Naive B cell (primary cell): Measurements from ENCODE around the gene PITX3. TPM values are rescaled to one million over a fixed set of nuclear protein-coding genes. Genes with fewer than 3 reads are reported as not detected.

Source experiments
- ATAC-seq, 2 donors: fragments of 150-1000 bp; cut with Tn5 transposase; 2 replicates each; pipeline ENCODE4 v1.10.0; 2021; ENCODE audit warnings: low read depth in 2 of 2, mild to moderate bottlenecking in 2 of 2, moderate library complexity in 2 of 2
- DNase-seq: peaks from one replicate; pipeline ENCODE4 v3.0.0; 2022
- H3K27ac Mint-ChIP-seq, 6 donors: one replicate each; pipeline ENCODE4 v1.8.0; 2020 to 2022; ENCODE audit warnings: mild to moderate bottlenecking in 6 of 6, mixed read lengths in 6 of 6, moderate library complexity in 5 of 6, inconsistent platforms in 2 of 6
- H3K27me3 Mint-ChIP-seq, 3 donors: one replicate each; pipeline ENCODE4 v1.8.0; 2021 to 2022; ENCODE audit warnings: mixed read lengths in 3 of 3, mild to moderate bottlenecking in 1 of 3
- H3K36me3 Mint-ChIP-seq, 2 donors: one replicate each; pipeline ENCODE4 v1.8.0; 2020 to 2022; ENCODE audit warnings: mixed read lengths in 2 of 2, inconsistent platforms in 1 of 2, mild to moderate bottlenecking in 1 of 2
- H3K4me1 Mint-ChIP-seq, 3 donors: one replicate each; pipeline ENCODE4 v1.8.0; 2020 to 2022; ENCODE audit warnings: mixed read lengths in 3 of 3, inconsistent platforms in 1 of 3, mild to moderate bottlenecking in 1 of 3, moderate library complexity in 1 of 3
- H3K4me3 Mint-ChIP-seq, 8 donors: one replicate each; pipeline ENCODE4 v1.8.0; 2020 to 2022; ENCODE audit warnings: mild to moderate bottlenecking in 8 of 8, mixed read lengths in 8 of 8, moderate library complexity in 8 of 8, inconsistent platforms in 2 of 8
- H3K9me3 Mint-ChIP-seq, 7 donors: one replicate each; pipeline ENCODE4 v1.8.0; 2020 to 2022; ENCODE audit warnings: mixed read lengths in 7 of 7, mild to moderate bottlenecking in 5 of 7, inconsistent platforms in 2 of 7, moderate library complexity in 1 of 7
- polyA plus RNA-seq, 6 donors: library from polyadenylated mRNA; unstranded; fragments of 300-500 nt; fragmentation: Illumina TruSeq; gene quantifications; one replicate each; pipeline ENCODE4 v1.2.3, GENCODE V29; 2021; ENCODE audit warnings: low read depth in 6 of 6

The PITX3 gene
- polyA plus RNA-seq: not detected

DNA sequence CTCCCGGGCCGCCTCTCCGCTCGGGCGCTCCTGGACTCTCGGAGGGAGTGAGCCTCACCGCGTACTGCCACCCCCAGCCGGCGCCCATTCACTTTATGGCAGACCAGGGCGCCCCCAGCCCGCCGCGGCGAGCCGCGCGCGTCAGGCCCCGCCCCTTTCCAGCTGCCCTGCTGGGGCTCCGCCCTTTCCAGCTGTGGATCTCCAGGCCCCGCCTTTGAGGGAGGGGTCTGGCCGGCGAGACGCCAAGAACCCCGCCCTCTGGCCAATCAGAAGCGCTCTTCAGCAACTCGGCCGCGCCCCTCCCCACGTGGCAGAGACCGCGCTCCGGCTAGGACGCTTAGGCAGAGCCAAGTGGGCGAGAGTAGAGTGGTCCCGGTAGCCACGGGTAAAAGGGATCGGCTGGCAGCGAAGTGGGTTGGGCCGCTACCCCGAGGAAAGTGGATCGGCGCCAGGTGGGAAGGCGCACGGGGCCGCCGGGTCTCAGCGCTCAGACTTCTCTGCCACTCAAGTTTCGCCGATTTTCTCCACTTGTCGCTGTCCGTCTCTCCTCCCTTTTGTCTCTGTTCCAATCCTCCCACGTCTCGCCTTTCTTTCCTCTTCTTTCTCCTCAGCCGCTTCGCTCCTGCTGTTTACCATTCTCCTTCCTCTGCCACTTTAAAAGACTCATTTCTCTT is at the start of gene PITX3:
Gene PITX3, minus strand, starts transcription at position 69 of the 674 bp plus-strand sequence. CDS start 9,432 bp downstream, outside the sequence.
- Mint-ChIP-seq H3K27ac (peak within 1 kb of the TSS in 4 of 6 donors; percentile 43 to 80 (median 68)), H3K36me3 (peaks cover 0 to 14% of the 10 kb centered on the region in 2 donors)

DNA sequence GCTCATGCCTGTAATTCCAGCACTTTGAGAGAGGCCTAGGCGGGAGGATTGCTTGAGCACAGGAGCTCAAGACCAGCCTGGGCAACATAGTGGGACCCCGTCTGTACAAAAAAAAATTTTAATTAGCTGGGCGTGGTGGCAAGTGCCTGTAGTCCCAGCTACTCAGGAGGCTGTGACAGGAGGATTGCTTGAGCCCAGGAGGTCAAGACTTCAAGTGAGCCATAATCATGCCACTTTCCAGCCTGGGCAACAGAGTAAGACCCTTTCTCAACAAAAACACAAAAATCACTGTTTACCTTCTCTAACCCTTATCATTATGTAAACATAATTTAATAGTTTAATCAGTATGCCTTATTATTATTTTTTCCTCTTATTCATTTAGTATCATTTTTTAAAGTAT is 48.5 kb upstream of the PITX3 start:
- peak overlapping the region in 1 of 8 donors; percentile 5 for H3K4me3 Mint-ChIP-seq
- H3K4me1 Mint-ChIP-seq: peaks cover 11 to 20% (median 12%) of the 10 kb centered on the region in 3 donors
- no peaks in the 10 kb centered on the region for H3K27me3 Mint-ChIP-seq
- no peaks in the 10 kb centered on the region for H3K9me3 Mint-ChIP-seq
- H3K27ac Mint-ChIP-seq: no peak overlapping the region
- DNase-seq (no peak), ATAC-seq (no peak)
- H3K36me3 Mint-ChIP-seq: no peaks in the 10 kb centered on the region

More for the DNA sequence above, at the start of gene PITX3:
- ATAC-seq (peak; percentile 36), DNase-seq (peak; percentile 78)
- H3K4me3 Mint-ChIP-seq: peak within 1 kb of the TSS; percentile 74 to 92 (median 87)
- H3K9me3 Mint-ChIP-seq: peaks cover 0 to 3% (median 0%) of the 10 kb centered on the region in 7 donors
- peaks cover 32 to 37% (median 35%) of the 10 kb centered on the region in 3 donors for H3K4me1 Mint-ChIP-seq
- H3K27me3 Mint-ChIP-seq: peaks cover 41 to 56% (median 45%) of the 10 kb centered on the region in 3 donors

DNA sequence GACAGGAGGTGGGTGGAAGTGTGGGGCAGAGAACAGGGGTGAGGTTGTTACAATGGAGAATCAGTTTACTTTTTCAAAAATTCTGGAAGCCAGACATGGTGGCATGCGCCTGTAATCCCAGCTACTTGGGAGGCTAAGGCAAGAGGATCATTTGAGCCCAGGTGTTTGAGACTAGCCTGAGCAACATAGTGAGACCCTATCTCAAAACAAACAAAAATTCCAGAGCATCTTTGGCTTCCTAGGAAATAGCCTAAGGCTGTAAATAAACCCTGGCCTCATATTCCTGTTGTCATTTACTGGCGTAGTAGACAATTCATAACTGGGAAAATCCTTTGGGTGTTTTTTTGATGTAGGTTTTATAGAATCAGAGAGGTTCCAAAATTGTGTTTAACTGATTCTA is 48.0 kb upstream of the PITX3 start:
- Mint-ChIP-seq H3K27me3 (no peaks in the 10 kb centered on the region), H3K4me3 (peak overlapping the region in 1 of 8 donors; percentile 5), H3K4me1 (peaks cover 11 to 20% (median 12%) of the 10 kb centered on the region in 3 donors), H3K9me3 (no peaks in the 10 kb centered on the region), H3K27ac (no peak overlapping the region), H3K36me3 (no peaks in the 10 kb centered on the region)
- no peak for ATAC-seq
- DNase-seq: no peak

DNA sequence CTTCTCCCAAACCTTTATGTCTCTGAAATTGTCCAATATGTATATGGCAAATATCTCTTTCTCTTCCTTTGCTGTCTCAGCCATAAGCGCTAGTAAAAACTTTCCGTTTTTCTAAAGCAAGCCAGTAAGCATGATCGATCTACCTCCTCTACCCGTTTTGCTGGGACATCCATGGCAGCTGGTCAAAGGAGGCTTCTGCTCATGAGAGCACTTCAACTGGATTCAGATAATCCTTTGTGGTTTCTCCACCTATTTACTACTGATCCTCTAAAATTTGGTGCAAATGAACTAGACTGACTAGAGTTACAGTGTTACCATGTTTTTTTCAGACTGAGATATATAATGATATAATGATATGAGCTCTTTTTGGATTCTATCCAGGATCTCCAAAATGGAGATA is 46.7 kb upstream of the PITX3 start:
- Mint-ChIP-seq H3K27ac (no peak overlapping the region), H3K36me3 (no peaks in the 10 kb centered on the region), H3K4me1 (peaks cover 16 to 27% (median 18%) of the 10 kb centered on the region in 3 donors)

DNA sequence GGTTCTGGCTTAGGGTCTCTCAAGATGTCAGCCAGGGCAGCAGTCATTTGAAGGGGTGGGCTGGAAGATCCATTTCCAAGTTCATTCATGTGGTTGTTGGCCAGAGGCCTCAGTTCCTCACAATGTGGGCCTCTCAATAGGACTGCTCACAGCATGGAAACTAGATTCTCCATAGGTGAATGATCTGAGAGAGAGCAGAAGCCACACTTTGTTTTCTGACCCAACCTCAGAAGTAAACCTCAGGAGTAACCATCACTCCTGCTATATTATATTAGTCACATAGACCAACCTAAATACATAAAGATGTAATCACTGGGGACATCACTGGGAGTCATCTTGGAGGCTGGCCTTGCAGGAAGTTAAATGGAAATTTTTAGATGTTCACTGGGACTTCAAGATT is 46.2 kb upstream of the PITX3 start:
- no peaks in the 10 kb centered on the region for H3K27me3 Mint-ChIP-seq
- DNase-seq (no peak), ATAC-seq (no peak)
- H3K4me1 Mint-ChIP-seq: peaks cover 18 to 27% (median 18%) of the 10 kb centered on the region in 3 donors
- no peak overlapping the region for H3K4me3 Mint-ChIP-seq
- H3K36me3 Mint-ChIP-seq: no peaks in the 10 kb centered on the region
- peak overlapping the region in 1 of 6 donors; percentile 20 for H3K27ac Mint-ChIP-seq
- H3K9me3 Mint-ChIP-seq: no peaks in the 10 kb centered on the region

More for the DNA sequence above, 46.7 kb upstream of the PITX3 start:
- DNase-seq (no peak), ATAC-seq (no peak)
- Mint-ChIP-seq H3K27me3 (no peaks in the 10 kb centered on the region), H3K9me3 (no peaks in the 10 kb centered on the region), H3K4me3 (no peak overlapping the region)

DNA sequence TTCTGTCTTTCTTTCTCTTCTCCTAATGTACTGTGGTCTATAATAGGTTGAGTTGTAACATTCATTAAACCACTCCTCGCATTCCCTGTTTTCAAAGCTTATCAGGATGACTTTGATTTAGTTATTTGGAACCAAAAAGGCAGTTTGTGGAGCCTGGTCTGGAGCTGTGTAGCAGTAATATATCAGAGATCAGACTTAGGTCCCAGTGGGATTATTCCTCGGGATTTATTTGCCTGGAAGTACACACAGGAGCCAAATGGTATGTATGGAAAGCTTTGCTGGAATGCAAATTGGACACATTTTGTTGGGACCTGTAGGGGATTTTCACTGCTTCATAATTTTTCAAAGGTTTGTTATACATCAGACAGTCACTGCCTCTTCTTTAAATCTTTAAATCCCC is 44.9 kb upstream of the PITX3 start:
- no peak for DNase-seq
- no peak for ATAC-seq
- no peak overlapping the region for H3K4me3 Mint-ChIP-seq
- H3K27ac Mint-ChIP-seq: no peak overlapping the region
- no peaks in the 10 kb centered on the region for H3K9me3 Mint-ChIP-seq
- H3K4me1 Mint-ChIP-seq: peaks cover 18 to 26% (median 18%) of the 10 kb centered on the region in 3 donors
- no peaks in the 10 kb centered on the region for H3K27me3 Mint-ChIP-seq
- H3K36me3 Mint-ChIP-seq: no peaks in the 10 kb centered on the region

- Mint-ChIP-seq H3K27ac (no peak overlapping the region), H3K27me3 (no peaks in the 10 kb centered on the region), H3K4me3 (no peak overlapping the region), H3K4me1 (peaks cover 27 to 32% (median 27%) of the 10 kb centered on the region in 3 donors), H3K36me3 (no peaks in the 10 kb centered on the region), H3K9me3 (no peaks in the 10 kb centered on the region)
- ATAC-seq (no peak), DNase-seq (no peak)
These were observed 43.8 kb upstream of the PITX3 start for GRCh38 chr10:102285133-102285532.

GRCh38 chr10:102284531-102284930 is 43.2 kb upstream of the PITX3 start:
- Mint-ChIP-seq H3K27ac (peak overlapping the region in 1 of 6 donors; percentile 77), H3K27me3 (no peaks in the 10 kb centered on the region), H3K4me3 (no peak overlapping the region), H3K36me3 (no peaks in the 10 kb centered on the region), H3K9me3 (no peaks in the 10 kb centered on the region), H3K4me1 (peaks cover 33 to 38% (median 33%) of the 10 kb centered on the region in 3 donors)
- no peak for ATAC-seq
- no peak for DNase-seq

DNA sequence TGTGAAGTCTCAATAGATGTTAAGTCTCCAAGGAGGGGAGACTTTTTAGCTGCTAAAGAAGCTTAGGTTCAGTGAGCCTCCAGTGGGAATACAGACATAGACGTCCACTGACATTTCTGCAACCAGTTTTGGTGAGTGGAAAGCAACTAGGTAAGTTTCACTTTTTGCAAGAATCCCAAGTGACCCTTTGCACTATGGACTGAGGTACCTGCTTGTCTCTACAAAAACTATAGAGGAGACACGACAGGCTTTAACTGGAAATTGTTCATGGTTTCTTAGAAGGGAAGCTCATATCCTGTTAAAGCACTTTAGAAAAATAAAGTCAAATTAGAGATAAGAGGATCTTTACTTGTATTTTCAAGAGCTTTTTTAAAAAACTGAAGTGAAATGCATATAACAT is 42.6 kb upstream of the PITX3 start:
- Mint-ChIP-seq H3K36me3 (no peaks in the 10 kb centered on the region), H3K4me1 (peaks cover 35 to 41% (median 36%) of the 10 kb centered on the region in 3 donors), H3K4me3 (no peak overlapping the region), H3K9me3 (no peaks in the 10 kb centered on the region), H3K27me3 (no peaks in the 10 kb centered on the region), H3K27ac (no peak overlapping the region)
- ATAC-seq (no peak), DNase-seq (no peak)

DNA sequence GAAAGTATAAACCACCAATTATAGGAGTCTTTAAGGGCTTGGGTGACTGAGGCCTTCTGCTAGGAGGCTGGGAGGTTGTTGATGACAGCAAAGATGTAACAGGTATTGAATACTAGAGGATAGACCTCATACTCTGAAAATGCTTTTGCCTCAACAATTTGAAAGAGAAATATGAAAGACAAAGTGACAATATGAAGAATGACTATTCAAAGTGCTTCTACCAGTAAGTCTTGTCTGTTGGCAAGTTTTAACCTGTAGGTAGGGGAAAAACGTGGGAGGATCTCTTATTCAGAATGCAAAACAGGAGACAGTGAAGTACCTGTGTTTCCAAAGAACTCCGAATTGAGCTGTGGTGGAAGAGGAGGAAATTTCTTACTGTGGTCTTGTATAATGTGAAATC is 42.2 kb upstream of the PITX3 start:
- Mint-ChIP-seq H3K4me3 (no peak overlapping the region), H3K27ac (peak overlapping the region in 1 of 6 donors; percentile 64), H3K27me3 (no peaks in the 10 kb centered on the region), H3K9me3 (no peaks in the 10 kb centered on the region), H3K4me1 (peaks cover 35 to 41% (median 36%) of the 10 kb centered on the region in 3 donors), H3K36me3 (no peaks in the 10 kb centered on the region)
- ATAC-seq: no peak
- no peak for DNase-seq

- Mint-ChIP-seq H3K9me3 (no peaks in the 10 kb centered on the region), H3K4me1 (peaks cover 30 to 41% (median 31%) of the 10 kb centered on the region in 3 donors), H3K27me3 (no peaks in the 10 kb centered on the region), H3K36me3 (no peaks in the 10 kb centered on the region), H3K4me3 (peak overlapping the region in 3 of 8 donors; percentile 18 to 79 (median 38)), H3K27ac (peak overlapping the region in 2 of 6 donors; percentile 20 to 61)
- ATAC-seq: no peak
- no peak for DNase-seq
These were observed 39.8 kb upstream of the PITX3 start for GRCh38 chr10:102281102-102281487.

- Mint-ChIP-seq H3K9me3 (no peaks in the 10 kb centered on the region), H3K36me3 (no peaks in the 10 kb centered on the region), H3K4me3 (peak overlapping the region in 6 of 8 donors; percentile 18 to 79 (median 40)), H3K4me1 (peaks cover 28 to 41% (median 31%) of the 10 kb centered on the region in 3 donors), H3K27ac (peak overlapping the region in 4 of 6 donors; percentile 20 to 79 (median 64)), H3K27me3 (no peaks in the 10 kb centered on the region)
- no peak for ATAC-seq
- no peak for DNase-seq
These were observed 39.2 kb upstream of the PITX3 start for GRCh38 chr10:102280397-102281101.

DNA sequence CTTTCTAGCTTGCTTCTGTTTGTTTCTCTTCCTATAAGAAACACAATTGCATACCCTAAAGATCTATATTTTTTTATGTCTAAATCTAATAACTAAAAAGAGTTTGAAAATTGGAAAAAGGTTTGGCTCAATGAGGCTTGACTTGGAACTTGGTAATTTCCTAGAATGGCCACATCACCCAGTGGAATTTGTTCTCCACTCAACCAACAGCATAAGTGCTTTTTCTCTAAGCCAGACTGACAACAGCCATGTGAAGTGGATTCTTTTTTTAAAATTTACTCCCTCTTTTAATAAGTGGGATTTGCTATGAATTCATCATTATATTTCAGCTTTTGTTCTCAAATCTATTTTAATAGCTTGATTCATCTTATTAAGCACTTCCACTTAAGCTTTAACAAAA is 37.8 kb upstream of the PITX3 start:
- no peaks in the 10 kb centered on the region for H3K9me3 Mint-ChIP-seq
- no peak overlapping the region for H3K4me3 Mint-ChIP-seq
- no peaks in the 10 kb centered on the region for H3K36me3 Mint-ChIP-seq
- no peak for DNase-seq
- peaks cover 24 to 35% (median 32%) of the 10 kb centered on the region in 3 donors for H3K4me1 Mint-ChIP-seq
- H3K27me3 Mint-ChIP-seq: no peaks in the 10 kb centered on the region
- peak overlapping the region in 2 of 6 donors; percentile 16 to 49 for H3K27ac Mint-ChIP-seq
- no peak for ATAC-seq

GRCh38 chr10:102275343-102275742 is 34.0 kb upstream of the PITX3 start:
- Mint-ChIP-seq H3K9me3 (no peaks in the 10 kb centered on the region), H3K36me3 (no peaks in the 10 kb centered on the region), H3K4me3 (no peak overlapping the region), H3K27me3 (no peaks in the 10 kb centered on the region), H3K27ac (no peak overlapping the region), H3K4me1 (peaks cover 10 to 30% (median 20%) of the 10 kb centered on the region in 3 donors)
- DNase-seq (no peak), ATAC-seq (no peak)
